ENCODE measurements around the gene PCDHB4.
"Not testable (repeated sequence)": the region's sequence is repeated elsewhere in the genome, so short reads cannot be mapped to it uniquely, and the experiment has no call there.

Gene PCDHB4

GRCh38 chr5:141150224-141150992 lies 28.8 kb downstream of the PCDHB4 start:
- no peak for DNase-seq (ENCODE audit: low read depth, low spot score)

DNA sequence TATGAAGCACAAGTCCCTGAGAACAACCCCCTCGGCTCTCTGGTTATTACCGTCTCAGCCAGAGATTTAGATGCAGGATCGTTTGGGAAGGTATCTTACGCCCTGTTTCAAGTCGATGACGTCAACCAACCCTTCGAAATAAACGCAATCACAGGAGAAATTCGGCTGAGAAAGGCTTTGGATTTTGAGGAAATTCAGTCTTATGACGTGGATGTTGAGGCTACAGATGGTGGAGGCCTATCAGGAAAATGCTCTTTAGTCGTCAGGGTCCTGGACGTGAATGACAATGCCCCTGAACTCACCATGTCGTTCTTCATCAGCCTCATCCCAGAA lies 29.3 kb downstream of the PCDHB4 start:
- no peak for DNase-seq (ENCODE audit: low read depth, low spot score)

DNA sequence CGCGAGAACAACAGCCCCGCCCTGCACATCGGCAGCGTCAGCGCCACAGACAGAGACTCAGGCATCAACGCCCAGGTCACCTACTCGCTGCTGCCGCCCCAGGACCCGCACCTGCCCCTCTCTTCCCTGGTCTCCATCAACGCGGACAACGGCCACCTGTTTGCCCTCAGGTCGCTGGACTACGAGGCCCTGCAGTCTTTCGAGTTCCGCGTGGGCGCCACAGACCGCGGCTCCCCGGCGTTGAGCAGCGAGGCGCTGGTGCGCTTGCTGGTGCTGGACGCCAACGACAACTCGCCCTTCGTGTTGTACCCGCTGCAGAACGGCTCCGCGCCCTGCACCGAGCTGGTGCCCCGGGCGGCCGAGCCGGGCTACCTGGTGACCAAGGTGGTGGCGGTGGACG lies 30.0 kb downstream of the PCDHB4 start:
- DNase-seq (ENCODE audit: low read depth, low spot score) = not testable (repeated sequence)

GRCh38 chr5:141152096-141152495 lies 30.5 kb downstream of the PCDHB4 start:
- DNase-seq (ENCODE audit: low read depth, low spot score) = not testable (repeated sequence)

- peak; percentile 19 for DNase-seq (ENCODE audit: low read depth, low spot score)
These were observed 34.1 kb downstream of the PCDHB4 start for GRCh38 chr5:141155540-141156374.

DNA sequence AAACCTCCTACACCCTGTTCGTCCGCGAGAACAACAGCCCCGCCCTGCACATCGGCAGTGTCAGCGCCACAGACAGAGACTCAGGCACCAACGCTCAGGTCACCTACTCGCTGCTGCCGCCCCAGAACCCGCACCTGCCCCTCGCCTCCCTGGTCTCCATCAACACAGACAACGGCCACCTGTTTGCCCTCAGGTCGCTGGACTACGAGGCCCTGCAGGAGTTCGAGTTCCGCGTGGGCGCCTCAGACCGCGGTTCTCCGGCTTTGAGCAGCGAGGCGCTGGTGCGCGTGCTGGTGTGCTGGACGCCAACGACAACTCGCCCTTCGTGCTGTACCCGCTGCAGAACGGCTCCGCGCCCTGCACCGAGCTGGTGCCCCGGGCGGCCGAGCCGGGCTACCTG lies 35.7 kb downstream of the PCDHB4 start:
- DNase-seq (ENCODE audit: low read depth, low spot score) = not testable (repeated sequence)

- DNase-seq (ENCODE audit: low read depth, low spot score) = not testable (repeated sequence)
These were observed 36.3 kb downstream of the PCDHB4 start for GRCh38 chr5:141157901-141158300.

DNA sequence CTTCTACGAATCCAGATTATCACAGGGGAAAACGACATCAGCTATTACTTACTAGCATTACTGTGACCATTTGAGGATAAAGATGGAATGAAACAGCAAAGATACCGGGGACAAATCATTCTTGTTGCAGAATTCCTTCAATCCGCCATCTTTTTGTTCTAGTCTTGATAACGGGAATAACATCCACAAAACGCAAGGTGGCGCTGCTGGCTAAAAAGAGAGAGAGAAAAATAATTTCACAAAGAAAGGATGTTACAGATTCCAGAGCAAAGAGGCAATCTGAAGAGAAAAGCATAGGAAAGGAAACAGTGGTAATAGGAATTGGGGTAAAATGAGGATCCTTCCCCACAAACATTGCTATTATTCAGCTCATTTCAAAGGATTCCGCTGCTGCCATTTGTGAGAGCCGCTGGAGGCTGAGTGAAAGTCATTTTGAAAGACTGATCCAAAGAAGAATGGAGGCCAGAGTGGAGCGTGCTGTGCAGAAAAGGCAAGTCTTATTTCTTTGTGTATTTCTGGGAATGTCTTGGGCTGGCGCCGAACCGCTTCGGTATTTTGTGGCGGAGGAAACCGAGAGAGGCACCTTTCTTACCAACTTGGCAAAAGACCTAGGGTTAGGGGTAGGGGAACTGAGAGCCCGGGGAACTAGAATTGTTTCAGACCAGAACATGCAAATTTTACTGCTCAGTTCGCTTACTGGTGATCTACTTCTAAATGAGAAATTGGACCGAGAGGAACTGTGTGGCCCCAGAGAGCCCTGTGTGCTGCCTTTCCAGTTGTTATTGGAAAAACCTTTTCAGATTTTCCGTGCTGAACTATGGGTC lies 51.0 kb downstream of the PCDHB4 start, which contains the start of gene PCDHB7:
TSS of gene PCDHB7 (plus strand) at position 264 of the 824 bp plus-strand sequence. CDS start at position 456, 192 bp downstream.
- peak; percentile 4 for DNase-seq (ENCODE audit: low read depth, low spot score)

DNA sequence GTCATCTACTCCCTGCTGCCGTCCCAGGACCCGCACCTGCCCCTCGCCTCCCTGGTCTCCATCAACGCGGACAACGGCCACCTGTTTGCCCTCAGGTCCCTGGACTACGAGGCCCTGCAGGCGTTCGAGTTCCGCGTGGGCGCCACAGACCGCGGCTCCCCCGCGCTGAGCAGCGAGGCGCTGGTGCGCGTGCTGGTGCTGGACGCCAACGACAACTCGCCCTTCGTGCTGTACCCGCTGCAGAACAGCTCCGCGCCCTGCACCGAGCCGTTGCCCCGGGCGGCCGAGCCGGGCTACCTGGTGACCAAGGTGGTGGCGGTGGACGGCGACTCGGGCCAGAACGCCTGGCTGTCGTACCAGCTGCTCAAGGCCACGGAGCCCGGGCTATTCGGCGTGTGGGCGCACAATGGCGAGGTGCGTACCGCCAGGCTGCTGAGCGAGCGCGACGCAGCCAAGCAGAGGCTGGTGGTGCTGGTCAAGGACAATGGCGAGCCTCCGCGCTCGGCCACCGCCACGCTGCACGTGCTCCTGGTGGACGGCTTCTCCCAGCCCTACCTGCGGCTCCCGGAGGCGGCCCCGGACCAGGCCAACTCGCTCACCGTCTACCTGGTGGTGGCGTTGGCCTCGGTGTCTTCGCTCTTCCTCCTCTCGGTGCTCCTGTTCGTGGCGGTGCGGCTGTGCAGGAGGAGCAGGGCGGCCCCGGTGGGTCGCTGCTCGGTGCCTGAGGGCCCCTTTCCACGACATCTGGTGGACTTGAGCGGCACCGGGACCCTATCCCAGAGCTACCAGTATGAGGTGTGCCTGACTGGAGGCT lies 52.9 kb downstream of the PCDHB4 start:
- DNase-seq (ENCODE audit: low read depth, low spot score) = not testable (repeated sequence)
